AG04449 (cell line): ENCODE results near the gene CYTH1.

Experiments used
- CTCF ChIA-PET: fragments of 350-600 bp; formaldehyde crosslinking; extraction: SDS; loops from one replicate; lab custom pipeline; 2021; ENCODE audit warnings: antibody characterized with exemption; lab: Yijun Ruan, JAX
- POLR2A ChIA-PET: fragments of 400-600, 350-600 bp; formaldehyde crosslinking; extraction: SDS; loops from one replicate; lab custom pipeline; 2020; ENCODE audit warnings: antibody characterized with exemption, inconsistent platforms; lab: Yijun Ruan, JAX
- DNase-seq: peaks from one replicate; pipeline ENCODE4 v3.0.0-alpha.2; 2010; ENCODE audit warnings: low read depth, low spot score
- H3K4me3 ChIP-seq: 2 replicates; pipeline ENCODE4 v1.5.1; 2011; ENCODE audit warnings: low read depth, mild to moderate bottlenecking, control low read depth, low read length
- CTCF ChIP-seq: IDR thresholded peaks from one replicate; pipeline ENCODE4 v1.5.1; 2011; ENCODE audit warnings: mild to moderate bottlenecking, moderate library complexity, low read length, control low read depth, inconsistent platforms; ENCODE audit not compliant: insufficient read depth; ENCODE audit errors: missing control alignments

The CYTH1 gene

GRCh38 chr17:78825696-78826095, 43.6 kb upstream of the CYTH1 start:
- ChIA-PET CTCF (interaction anchor here (0.9 to 2.3 kb wide), 2 partner anchors 40 to 117 kb away, joined by 3 to 8 read pairs; no protein-coding TSS in a partner anchor), POLR2A (no interaction called here)
- TF ChIP-seq CTCF, result no peak
- H3K4me3 ChIP-seq, result no peak overlapping the region
- no peak for DNase-seq

- no peak for TF ChIP-seq CTCF
- DNase-seq, result no peak
- ChIA-PET POLR2A (no interaction called here), CTCF (interaction anchor here (3.9 kb wide), 1 partner anchor 147 kb away, joined by 13 read pairs; no protein-coding TSS in a partner anchor)
- no peak overlapping the region for H3K4me3 ChIP-seq
These were observed 42.2 kb upstream of the CYTH1 start for GRCh38 chr17:78824240-78824639.

GRCh38 chr17:78823282-78824046, 41.4 kb upstream of the CYTH1 start:
- POLR2A ChIA-PET, result interaction anchor here (0.8 to 1.5 kb wide), 2 partner anchors 16 to 54 kb away, joined by 4 read pairs; no protein-coding TSS in a partner anchor
- CTCF ChIA-PET, result interaction anchor here (0.9 to 3.9 kb wide), 4 partner anchors 13 to 148 kb away, joined by 3 to 13 read pairs (median 4); no protein-coding TSS in a partner anchor
- DNase-seq, result no peak
- no peak overlapping the region for H3K4me3 ChIP-seq
- no peak for TF ChIP-seq CTCF

- DNase-seq, result peak; percentile 94
- CTCF ChIA-PET, result interaction anchor here (0.9 to 3.9 kb wide), 4 partner anchors 12 to 326 kb away, joined by 3 to 13 read pairs (median 4); no protein-coding TSS in a partner anchor
- no peak for TF ChIP-seq CTCF
- POLR2A ChIA-PET, result interaction anchor here (0.7 to 1.5 kb wide), 7 partner anchors 11 to 230 kb away, joined by 3 to 4 read pairs (median 3); partner anchors contain the start of gene USP36
- H3K4me3 ChIP-seq, result peak overlapping the region; percentile 25
These were observed 40.5 kb upstream of the CYTH1 start for GRCh38 chr17:78822552-78822951.

- H3K4me3 ChIP-seq, result no peak overlapping the region
- POLR2A ChIA-PET, result interaction anchor here (1.0 to 1.3 kb wide), 4 partner anchors 11 to 230 kb away, joined by 3 read pairs; partner anchors contain the start of gene USP36
- DNase-seq, result no peak
- CTCF ChIA-PET, result interaction anchor here (0.9 to 3.9 kb wide), 3 partner anchors 149 to 325 kb away, joined by 3 to 13 read pairs (median 3); no protein-coding TSS in a partner anchor
- no peak for TF ChIP-seq CTCF
These were observed 39.9 kb upstream of the CYTH1 start for GRCh38 chr17:78821961-78822360.

- no peak overlapping the region for H3K4me3 ChIP-seq
- no peak for TF ChIP-seq CTCF
- no peak for DNase-seq
- ChIA-PET CTCF (interaction anchor here (1.1 to 3.9 kb wide), 2 partner anchors 150 to 324 kb away, joined by 3 to 13 read pairs; no protein-coding TSS in a partner anchor), POLR2A (no interaction called here)
These were observed 38.8 kb upstream of the CYTH1 start for GRCh38 chr17:78820841-78821240.
